Endothelial cell of umbilical vein (primary cell): ENCODE results near the gene ARMC8.

Experiments used
- CTCF ChIP-seq, 2 donors: IDR thresholded peaks; 1 replicate in 1 of 2; 2 replicates in 1 of 2; pipeline ENCODE4 v1.5.1; 2011; ENCODE audit warnings: low read length in 2 of 2, mild to moderate bottlenecking in 2 of 2, moderate library complexity in 2 of 2, control low read depth in 1 of 2, inconsistent platforms in 1 of 2, low read depth in 1 of 2; ENCODE audit not compliant: insufficient read depth in 1 of 2; ENCODE audit errors: extremely low read depth in 1 of 2
- EZH2 ChIP-seq: IDR thresholded peaks from 2 replicates; pipeline ENCODE4 v1.6.1; 2012; ENCODE audit warnings: borderline replicate concordance, low read depth, mild to moderate bottlenecking, moderate library complexity, low read length, inconsistent platforms; ENCODE audit not compliant: severe bottlenecking
- FOS ChIP-seq: IDR thresholded peaks from 2 replicates; pipeline ENCODE4 v1.6.1; 2011; ENCODE audit warnings: mild to moderate bottlenecking, low read length, moderate library complexity, borderline replicate concordance; ENCODE audit not compliant: insufficient read depth
- GATA2 ChIP-seq: IDR thresholded peaks from 2 replicates; pipeline ENCODE4 v1.7.0; 2011; ENCODE audit warnings: low read depth, mild to moderate bottlenecking, moderate library complexity, mixed read lengths, low read length; ENCODE audit not compliant: insufficient read length, insufficient read depth
- JUN ChIP-seq: IDR thresholded peaks from 2 replicates; pipeline ENCODE4 v1.6.1; 2011; ENCODE audit warnings: borderline replicate concordance, low read depth; ENCODE audit not compliant: insufficient read length, insufficient read depth
- MAX ChIP-seq: IDR thresholded peaks from 2 replicates; pipeline ENCODE4 v1.6.1; 2011; ENCODE audit not compliant: insufficient read depth, insufficient read length
- MYC ChIP-seq: IDR thresholded peaks from one replicate; pipeline ENCODE4 v1.6.1; 2011; ENCODE audit warnings: mild to moderate bottlenecking, low read depth, low read length
- POLR2A ChIP-seq: IDR thresholded peaks from 2 replicates; pipeline ENCODE4 v1.6.1; 2012; ENCODE audit warnings: low read depth, mild to moderate bottlenecking, control low read depth, low read length
- POLR2AphosphoS5 ChIP-seq: IDR thresholded peaks from 2 replicates; pipeline ENCODE4 v1.6.1; 2012; ENCODE audit warnings: low read depth, mild to moderate bottlenecking, control low read depth, low read length, moderate library complexity; ENCODE audit not compliant: insufficient read depth

- no peak for TF ChIP-seq CTCF (IDR thresholded peaks at IDR 0.05; ENCODE audit: extremely low read depth in 1 of 2, insufficient read depth in 1 of 2, low read depth in 1 of 2, low read length in 2 of 2)
- no peak for TF ChIP-seq POLR2A
- no peak for TF ChIP-seq EZH2
- no peak for TF ChIP-seq POLR2AphosphoS5
- no peak for TF ChIP-seq MYC
- TF ChIP-seq MAX = no peak
- TF ChIP-seq FOS = peak; percentile 51
- peak; percentile 32 for TF ChIP-seq GATA2
- no peak for TF ChIP-seq JUN
Observed at GRCh38 chr3:138188013-138188730, 1.1 kb downstream of the ARMC8 start.
